HG02840 (cell line): ENCODE data around the gene DIP2B.

ENCODE experiments used
- ATAC-seq: cut with Tn5 transposase; IDR thresholded peaks from one replicate; pipeline ENCODE4 v1.9.1; 2021; ENCODE audit warnings: mild to moderate bottlenecking, moderate library complexity, moderate number of reproducible peaks; ENCODE audit not compliant: unreplicated experiment, low FRiP score

The DIP2B gene

GRCh38 chr12:50571786-50572185, 67.0 kb downstream of the DIP2B start:
- no peak for ATAC-seq

GRCh38 chr12:50572287-50572686, 67.5 kb downstream of the DIP2B start:
- ATAC-seq = no peak

- no peak for ATAC-seq
Measured at GRCh38 chr12:50572760-50573159, 68.0 kb downstream of the DIP2B start.

GRCh38 chr12:50573271-50573670, 68.5 kb downstream of the DIP2B start:
- ATAC-seq = no peak

GRCh38 chr12:50574601-50575348, 70.0 kb downstream of the DIP2B start:
- ATAC-seq = no peak

- ATAC-seq = no peak
Measured at GRCh38 chr12:50579757-50580267, 75.0 kb downstream of the DIP2B start.

- no peak for ATAC-seq
Measured at GRCh38 chr12:50580436-50580835, 75.7 kb downstream of the DIP2B start.

- no peak for ATAC-seq
Measured at GRCh38 chr12:50581226-50582184, 76.7 kb downstream of the DIP2B start.

- no peak for ATAC-seq
Measured at GRCh38 chr12:50584135-50584534, 79.3 kb downstream of the DIP2B start.

- ATAC-seq = no peak
Measured at GRCh38 chr12:50589650-50590435, 85.1 kb downstream of the DIP2B start.

GRCh38 chr12:50590869-50591268, 86.1 kb downstream of the DIP2B start:
- ATAC-seq = no peak

- ATAC-seq = no peak
Measured at GRCh38 chr12:50595667-50596066, 90.9 kb downstream of the DIP2B start.

GRCh38 chr12:50597200-50598195, 92.7 kb downstream of the DIP2B start:
- peak; percentile 78 for ATAC-seq

- ATAC-seq = no peak
Measured at GRCh38 chr12:50598321-50598862, 93.6 kb downstream of the DIP2B start.

- ATAC-seq = no peak
Measured at GRCh38 chr12:50599366-50600095, 94.7 kb downstream of the DIP2B start.

GRCh38 chr12:50600364-50600763, 95.6 kb downstream of the DIP2B start:
- no peak for ATAC-seq

- ATAC-seq = no peak
Measured at GRCh38 chr12:50603817-50604639, 99.2 kb downstream of the DIP2B start.

GRCh38 chr12:50604640-50604920, 99.8 kb downstream of the DIP2B start:
- no peak for ATAC-seq
